ENCODE measurements around the gene MAP3K2.

MAP3K2 gene

GRCh38 chr2:127387655-127388422 lies at the start of gene MAP3K2:
Gene MAP3K2 (minus strand): TSS chr2:127387975. CDS start chr2:127343129, 44,846 bp downstream.
- no peak for FAIRE-seq

GRCh38 chr2:127437056-127437455 lies 49.3 kb upstream of the MAP3K2 start:
- no peak for FAIRE-seq

GRCh38 chr2:127434515-127434914 lies 46.7 kb upstream of the MAP3K2 start:
- no peak for FAIRE-seq

GRCh38 chr2:127431408-127432023 lies 43.7 kb upstream of the MAP3K2 start:
- FAIRE-seq: no peak

GRCh38 chr2:127429844-127430425 lies 42.2 kb upstream of the MAP3K2 start:
- no peak for FAIRE-seq

GRCh38 chr2:127429291-127429690 lies 41.5 kb upstream of the MAP3K2 start:
- FAIRE-seq: no peak

- FAIRE-seq: no peak
These were observed 41.0 kb upstream of the MAP3K2 start for GRCh38 chr2:127428815-127429109.

- no peak for FAIRE-seq
These were observed 40.5 kb upstream of the MAP3K2 start for GRCh38 chr2:127428057-127428814.

- no peak for FAIRE-seq
These were observed 39.7 kb upstream of the MAP3K2 start for GRCh38 chr2:127427376-127428056.

GRCh38 chr2:127426501-127427354 lies 39.0 kb upstream of the MAP3K2 start:
- FAIRE-seq: no peak

GRCh38 chr2:127425540-127426490 lies 38.0 kb upstream of the MAP3K2 start:
- no peak for FAIRE-seq

GRCh38 chr2:127424598-127425520 lies 37.1 kb upstream of the MAP3K2 start:
- no peak for FAIRE-seq

GRCh38 chr2:127423880-127424279 lies 36.1 kb upstream of the MAP3K2 start:
- FAIRE-seq: peak; percentile 51

- no peak for FAIRE-seq
These were observed 35.7 kb upstream of the MAP3K2 start for GRCh38 chr2:127423478-127423843.

GRCh38 chr2:127422559-127423477 lies 35.0 kb upstream of the MAP3K2 start:
- no peak for FAIRE-seq

- FAIRE-seq: no peak
These were observed 34.2 kb upstream of the MAP3K2 start for GRCh38 chr2:127421871-127422558.

- FAIRE-seq: no peak
These were observed 33.5 kb upstream of the MAP3K2 start for GRCh38 chr2:127421116-127421800.
